SK-N-SH (cell line): ENCODE data around the gene QSOX2. TPM values are rescaled to one million over a fixed set of nuclear protein-coding genes. Genes with fewer than 3 reads are reported as not detected.

Source experiments
- CTCF ChIA-PET: fragments of 300-600, 350-600 bp; formaldehyde crosslinking; extraction: SDS; loops from one replicate; lab custom pipeline; 2021; lab: Yijun Ruan, JAX
- POLR2A ChIA-PET: fragments of 350-600 bp; sonication (Branson Sonifier 250); formaldehyde crosslinking; extraction: SDS; loops from one replicate; lab custom pipeline; 2020; ENCODE audit warnings: antibody characterized with exemption, inconsistent platforms; lab: Yijun Ruan, JAX
- DNase-seq: peaks from one replicate; pipeline ENCODE4 v3.0.0; 2012
- H2AFZ ChIP-seq: fragments of 200-600 bp; sonication (generic); 2 replicates; pipeline ENCODE4 v1.8.1; 2016; ENCODE audit warnings: antibody characterized with exemption, mild to moderate bottlenecking, low read depth
- H3F3A ChIP-seq: fragments of 200-600 bp; sonication (generic); replicated peaks from 2 replicates; pipeline ENCODE3; 2016; ENCODE audit warnings: antibody characterized with exemption, mild to moderate bottlenecking; ENCODE audit not compliant: insufficient read depth
- H3K27ac ChIP-seq, 2 experiments: fragments of 200-500 bp in 1 of 2; fragments of 200-600 bp in 1 of 2; sonication (Bioruptor generic) in 1 of 2; sonication (generic), shearing (Covaris generic) in 1 of 2; 2 replicates each; pipeline versions ENCODE4 v1.5.1 to v1.6.1; 2014 to 2016; ENCODE audit warnings: low read depth in 2 of 2, inconsistent platforms in 1 of 2, low read length in 1 of 2, mild to moderate bottlenecking in 1 of 2, mixed read lengths in 1 of 2
- H3K27me3 ChIP-seq: fragments of 200-600 bp; sonication (generic), shearing (Covaris generic); 2 replicates; pipeline ENCODE4 v1.6.1; 2016; ENCODE audit warnings: mixed run types; ENCODE audit not compliant: insufficient read depth
- H3K36me3 ChIP-seq, 2 experiments: fragments of 200-500 bp in 1 of 2; fragments of 200-600 bp in 1 of 2; sonication (Bioruptor generic) in 1 of 2; sonication (generic) in 1 of 2; replicated peaks in 1 of 2; 2 replicates each; pipeline versions ENCODE3 to v1.5.1; 2014 to 2016; ENCODE audit warnings: low read length in 1 of 2, mild to moderate bottlenecking in 1 of 2; ENCODE audit not compliant: insufficient read depth in 2 of 2, control insufficient read depth in 1 of 2
- H3K4me1 ChIP-seq, 2 experiments: fragments of 200-500 bp in 1 of 2; fragments of 200-600 bp in 1 of 2; sonication (Bioruptor generic) in 1 of 2; sonication (generic), shearing (Covaris generic) in 1 of 2; 2 replicates each; pipeline versions ENCODE4 v1.5.1 to v1.6.1; 2014 to 2016; ENCODE audit warnings: low read depth in 1 of 2, low read length in 1 of 2, mixed run types in 1 of 2; ENCODE audit not compliant: insufficient read depth in 2 of 2, control insufficient read depth in 1 of 2
- H3K4me2 ChIP-seq: fragments of 200-600 bp; sonication (generic), shearing (Covaris generic); 2 replicates; pipeline ENCODE4 v1.6.1; 2017; ENCODE audit warnings: mixed run types
- H3K4me3 ChIP-seq, 2 experiments: fragments of 200-500 bp in 1 of 2; fragments of 200-600 bp in 1 of 2; sonication (Bioruptor generic) in 1 of 2; sonication (generic), shearing (Covaris generic) in 1 of 2; 2 replicates each; pipeline versions ENCODE4 v1.5.1 to v1.8.1; 2014 to 2016; ENCODE audit warnings: low read depth in 2 of 2, inconsistent platforms in 1 of 2, low read length in 1 of 2, mild to moderate bottlenecking in 1 of 2, mixed read lengths in 1 of 2, moderate library complexity in 1 of 2
- H3K79me2 ChIP-seq: fragments of 200-600 bp; sonication (generic); 2 replicates; pipeline ENCODE4 v1.8.1; 2017; ENCODE audit warnings: mild to moderate bottlenecking; ENCODE audit not compliant: insufficient read depth
- H3K9ac ChIP-seq: fragments of 200-600 bp; sonication (generic); 2 replicates; pipeline ENCODE4 v1.6.1; 2017; ENCODE audit warnings: mixed run types
- H3K9me2 ChIP-seq: fragments of 200-600 bp; sonication (generic); 2 replicates; pipeline ENCODE4 v1.6.1; 2017; ENCODE audit warnings: mixed run types
- H3K9me3 ChIP-seq: fragments of 200-600 bp; sonication (generic); 2 replicates; pipeline ENCODE4 v1.6.1; 2017; ENCODE audit warnings: mixed run types, mild to moderate bottlenecking, moderate library complexity
- H4K20me1 ChIP-seq: fragments of 200-600 bp; sonication (generic); 2 replicates; pipeline ENCODE4 v1.6.1; 2017; ENCODE audit warnings: mild to moderate bottlenecking, mixed run types; ENCODE audit not compliant: insufficient read depth
- FOSL2 ChIP-seq: IDR thresholded peaks from 2 replicates; pipeline ENCODE4 v1.4.0; 2012; ENCODE audit warnings: low read depth, mild to moderate bottlenecking, moderate library complexity, borderline replicate concordance
- GABPA ChIP-seq: IDR thresholded peaks from 2 replicates; pipeline ENCODE4 v1.4.0; 2012; ENCODE audit warnings: low read depth, mild to moderate bottlenecking
- MXI1 ChIP-seq: IDR thresholded peaks from 2 replicates; pipeline ENCODE4 v1.6.1; 2012; ENCODE audit warnings: mild to moderate bottlenecking, low read depth, low read length, improper control_type of control experiment
- NRF1 ChIP-seq: IDR thresholded peaks from 2 replicates; pipeline ENCODE4 v1.6.1; 2012; ENCODE audit warnings: low read depth, mild to moderate bottlenecking, low read length
- POLR2AphosphoS5 ChIP-seq: IDR thresholded peaks from 2 replicates; pipeline ENCODE4 v1.6.1; 2012; ENCODE audit warnings: low read depth, low read length
- RCOR1 ChIP-seq: fragments of 150-350 bp; IDR thresholded peaks from 2 replicates; pipeline ENCODE4 v1.6.1; 2017; ENCODE audit warnings: antibody characterized with exemption, low read length
- SIN3A ChIP-seq: IDR thresholded peaks from 2 replicates; pipeline ENCODE4 v1.6.1; 2012; ENCODE audit warnings: low read depth, mild to moderate bottlenecking, low read length, moderate library complexity, borderline replicate concordance
- TCF12 ChIP-seq: IDR thresholded peaks from 2 replicates; pipeline ENCODE4 v1.4.0; 2012
- TEAD4 ChIP-seq: IDR thresholded peaks from 2 replicates; pipeline ENCODE4 v1.4.0; 2012; ENCODE audit warnings: mild to moderate bottlenecking, borderline replicate concordance; ENCODE audit not compliant: insufficient read depth
- WGBS: methylation state at CpG from one replicate; pipeline ENCODE4 v1.1.6; 2017; ENCODE audit warnings: low lambda C conversion rate; 5-methylcytosine and 5-hydroxymethylcytosine counted together
- polyA plus RNA-seq, 3 experiments: library from polyadenylated mRNA; depleted of rRNA; stranded (reverse); fragments of >200 nt; gene quantifications; 2 replicates each; pipeline ENCODE4 v1.2.3, GENCODE V29; 2012
- TF ChIP-seq, protein P1 (sequence below): IDR thresholded peaks from 2 replicates; pipeline ENCODE4 v1.4.0; 2012; ENCODE audit warnings: low read depth, borderline replicate concordance
- TF ChIP-seq, protein P2 (sequence below): IDR thresholded peaks from 2 replicates; pipeline ENCODE4; 2012
- TF ChIP-seq, protein P3 (sequence below): fragments of 150-350 bp; IDR thresholded peaks from 2 replicates; pipeline ENCODE4 v1.6.1; 2016; ENCODE audit warnings: mild to moderate bottlenecking, low read depth, low read length
- TF ChIP-seq, protein P4 (sequence below): fragments of 150-350 bp; IDR thresholded peaks from 2 replicates; pipeline ENCODE4 v1.6.1; 2017; ENCODE audit warnings: antibody characterized with exemption, low read length, low read depth, borderline replicate concordance
- TF ChIP-seq, protein P5 (sequence below): IDR thresholded peaks from 2 replicates; pipeline ENCODE4 v1.4.0; 2012; ENCODE audit warnings: low read depth

The QSOX2 gene
- polyA plus RNA-seq, 1 of the 3 experiments (the other 2 are of a cell fraction), result 26.6 TPM

DNA sequence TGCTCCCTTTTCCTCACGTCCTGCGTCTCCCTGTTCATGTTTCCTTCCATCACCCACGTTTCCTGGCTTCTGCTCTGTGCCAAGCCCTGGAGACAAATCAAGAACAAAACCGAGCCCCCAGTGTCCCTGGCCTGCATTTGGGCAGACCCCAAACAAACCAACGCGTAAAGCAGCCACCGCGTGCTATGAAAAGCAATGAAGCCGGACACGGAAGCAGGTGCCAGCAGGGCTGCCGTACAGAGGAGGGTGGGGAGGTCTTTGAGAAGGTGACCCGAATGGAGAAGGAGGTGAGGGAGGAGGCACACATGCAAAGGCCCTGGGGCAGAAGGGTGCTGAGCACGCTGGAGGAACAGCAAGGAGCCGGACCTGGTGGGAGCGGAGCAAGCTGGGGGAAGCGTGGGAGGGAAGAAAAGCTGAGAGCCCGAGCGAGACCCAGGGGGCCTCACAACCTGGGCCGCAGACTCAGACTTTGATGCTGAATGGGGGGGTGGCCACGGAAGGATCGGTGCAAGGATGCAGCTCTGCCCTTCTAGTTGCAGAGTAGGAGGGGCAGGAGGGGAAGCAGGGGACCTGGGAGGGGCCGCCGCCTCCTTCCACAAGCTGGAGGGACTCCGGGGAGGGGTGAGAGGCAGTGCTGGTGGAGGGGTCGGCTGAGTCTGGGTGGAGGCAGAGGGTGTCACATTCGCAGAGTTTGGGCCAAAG lies 1.4 kb upstream of the QSOX2 start:
- Histone ChIP-seq H3K4me2 (no peak overlapping the region), H3K9me3 (no peaks in the 10 kb centered on the region), H3K9me2 (no peaks in the 10 kb centered on the region), H3K79me2 (peaks cover 32% of the 10 kb centered on the region; the same call in 1 of the 2 replicates), H4K20me1 (peaks cover 30% of the 10 kb centered on the region), H3K9ac (no peak overlapping the region), H3K4me3 (no peak overlapping the region), H3K27ac (no peak overlapping the region), H3K4me1 (peaks cover 8 to 32% of the 10 kb centered on the region in 2 experiments; a peak in 3 of 4 replicates), H3F3A (peaks cover 4% of the 10 kb centered on the region), H3K27me3 (no peaks in the 10 kb centered on the region)
- CTCF ChIA-PET, result interaction anchor here (0.9 to 1.1 kb wide), 2 partner anchors 20 to 119 kb away, joined by 3 to 4 read pairs; no protein-coding TSS in a partner anchor
- POLR2A ChIA-PET, result no interaction called here
- 85% methylated on average over 26 of the region's 26 CpGs for WGBS
- DNase-seq, result no peak
- TF ChIP-seq, protein P1, sequence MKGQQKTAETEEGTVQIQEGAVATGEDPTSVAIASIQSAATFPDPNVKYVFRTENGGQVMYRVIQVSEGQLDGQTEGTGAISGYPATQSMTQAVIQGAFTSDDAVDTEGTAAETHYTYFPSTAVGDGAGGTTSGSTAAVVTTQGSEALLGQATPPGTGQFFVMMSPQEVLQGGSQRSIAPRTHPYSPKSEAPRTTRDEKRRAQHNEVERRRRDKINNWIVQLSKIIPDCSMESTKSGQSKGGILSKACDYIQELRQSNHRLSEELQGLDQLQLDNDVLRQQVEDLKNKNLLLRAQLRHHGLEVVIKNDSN, result no peak
- TF ChIP-seq MXI1 (no peak), FOSL2 (no peak), TCF12 (no peak), POLR2AphosphoS5 (no peak)
- TF ChIP-seq, protein P2, sequence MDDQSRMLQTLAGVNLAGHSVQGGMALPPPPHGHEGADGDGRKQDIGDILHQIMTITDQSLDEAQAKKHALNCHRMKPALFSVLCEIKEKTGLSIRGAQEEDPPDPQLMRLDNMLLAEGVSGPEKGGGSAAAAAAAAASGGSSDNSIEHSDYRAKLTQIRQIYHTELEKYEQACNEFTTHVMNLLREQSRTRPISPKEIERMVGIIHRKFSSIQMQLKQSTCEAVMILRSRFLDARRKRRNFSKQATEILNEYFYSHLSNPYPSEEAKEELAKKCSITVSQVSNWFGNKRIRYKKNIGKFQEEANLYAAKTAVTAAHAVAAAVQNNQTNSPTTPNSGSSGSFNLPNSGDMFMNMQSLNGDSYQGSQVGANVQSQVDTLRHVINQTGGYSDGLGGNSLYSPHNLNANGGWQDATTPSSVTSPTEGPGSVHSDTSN, result no peak
- TF ChIP-seq, protein P3, sequence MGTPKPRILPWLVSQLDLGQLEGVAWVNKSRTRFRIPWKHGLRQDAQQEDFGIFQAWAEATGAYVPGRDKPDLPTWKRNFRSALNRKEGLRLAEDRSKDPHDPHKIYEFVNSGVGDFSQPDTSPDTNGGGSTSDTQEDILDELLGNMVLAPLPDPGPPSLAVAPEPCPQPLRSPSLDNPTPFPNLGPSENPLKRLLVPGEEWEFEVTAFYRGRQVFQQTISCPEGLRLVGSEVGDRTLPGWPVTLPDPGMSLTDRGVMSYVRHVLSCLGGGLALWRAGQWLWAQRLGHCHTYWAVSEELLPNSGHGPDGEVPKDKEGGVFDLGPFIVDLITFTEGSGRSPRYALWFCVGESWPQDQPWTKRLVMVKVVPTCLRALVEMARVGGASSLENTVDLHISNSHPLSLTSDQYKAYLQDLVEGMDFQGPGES, result no peak
- TF ChIP-seq, all 33 proteins: peak for 0
- Histone ChIP-seq H2AFZ (no peak overlapping the region), H3K36me3 (peaks cover 0 to 4% of the 10 kb centered on the region in 2 experiments)

DNA sequence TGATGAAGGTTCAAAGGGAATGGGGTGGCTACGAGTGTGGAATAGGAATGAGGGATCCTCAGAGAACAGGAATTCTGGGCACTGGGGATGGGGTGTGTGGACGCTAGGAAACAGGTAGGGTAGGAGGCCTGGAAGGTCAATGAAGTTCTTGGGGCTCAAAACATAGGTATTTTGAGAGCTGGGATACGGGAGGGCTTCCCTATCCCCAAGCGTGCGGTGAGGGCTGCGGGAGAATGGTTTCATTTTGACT lies 718 bp downstream of the QSOX2 start:
- TF ChIP-seq TEAD4 (no peak), GABPA (no peak), FOSL2 (no peak), NRF1 (no peak), MXI1 (no peak), RCOR1 (no peak), SIN3A (no peak)
- TF ChIP-seq, protein P4, sequence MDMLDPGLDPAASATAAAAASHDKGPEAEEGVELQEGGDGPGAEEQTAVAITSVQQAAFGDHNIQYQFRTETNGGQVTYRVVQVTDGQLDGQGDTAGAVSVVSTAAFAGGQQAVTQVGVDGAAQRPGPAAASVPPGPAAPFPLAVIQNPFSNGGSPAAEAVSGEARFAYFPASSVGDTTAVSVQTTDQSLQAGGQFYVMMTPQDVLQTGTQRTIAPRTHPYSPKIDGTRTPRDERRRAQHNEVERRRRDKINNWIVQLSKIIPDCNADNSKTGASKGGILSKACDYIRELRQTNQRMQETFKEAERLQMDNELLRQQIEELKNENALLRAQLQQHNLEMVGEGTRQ, result no peak
- TF ChIP-seq, protein P3, result no peak
- TF ChIP-seq, protein P5, sequence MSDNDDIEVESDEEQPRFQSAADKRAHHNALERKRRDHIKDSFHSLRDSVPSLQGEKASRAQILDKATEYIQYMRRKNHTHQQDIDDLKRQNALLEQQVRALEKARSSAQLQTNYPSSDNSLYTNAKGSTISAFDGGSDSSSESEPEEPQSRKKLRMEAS, result no peak
- DNase-seq, result no peak
- Histone ChIP-seq H3F3A (peaks cover 4% of the 10 kb centered on the region), H3K4me2 (peak overlapping the region; percentile 95), H3K27ac (no peak overlapping the region; a peak in 1 of 4 replicates), H3K9ac (peak overlapping the region; percentile 65), H3K27me3 (no peaks in the 10 kb centered on the region), H3K4me3 (peak overlapping the region; percentile 70 to 86), H2AFZ (no peak overlapping the region), H3K4me1 (peaks cover 8 to 32% of the 10 kb centered on the region in 2 experiments; a peak in 3 of 4 replicates), H3K36me3 (peaks cover 0 to 4% of the 10 kb centered on the region in 2 experiments), H3K9me3 (no peaks in the 10 kb centered on the region), H3K79me2 (peaks cover 44% of the 10 kb centered on the region), H3K9me2 (no peaks in the 10 kb centered on the region), H4K20me1 (peaks cover 46% of the 10 kb centered on the region)
- 23% methylated on average over 6 of the region's 6 CpGs for WGBS
- ChIA-PET CTCF (interaction anchor here (1.4 kb wide), 2 partner anchors 39 to 74 kb away, joined by 3 to 7 read pairs; no protein-coding TSS in a partner anchor), POLR2A (interaction anchor here (0.7 kb wide), 1 partner anchor 22 kb away, joined by 4 read pairs; no protein-coding TSS in a partner anchor)
